C4-2B (cell line): Measurements from ENCODE around the gene MED28.
"Not testable (repeated sequence)": the region's sequence is repeated elsewhere in the genome, so short reads cannot be mapped to it uniquely, and the experiment has no call there.

Source experiments
- H3K27ac ChIP-seq: fragments of 450-650 bp; 2 replicates; pipeline ENCODE4 v1.5.1; 2017
- CTCF ChIP-seq: fragments of 450-650 bp; conservative IDR thresholded peaks from 2 replicates; pipeline ENCODE4 v1.5.1; 2017; ENCODE audit warnings: mild to moderate bottlenecking
- ZFX ChIP-seq: fragments of 450-650 bp; IDR thresholded peaks from 2 replicates; pipeline ENCODE4 v1.6.1; 2017

Gene MED28

GRCh38 chr4:17657090-17657489, 42.6 kb downstream of the MED28 start:
- no peak overlapping the region for H3K27ac ChIP-seq
- TF ChIP-seq ZFX: no peak
- no peak for TF ChIP-seq CTCF

GRCh38 chr4:17657849-17658248, 43.4 kb downstream of the MED28 start:
- no peak for TF ChIP-seq ZFX
- TF ChIP-seq CTCF: no peak

GRCh38 chr4:17659196-17659595, 44.8 kb downstream of the MED28 start:
- H3K27ac ChIP-seq: not testable (repeated sequence)

More at GRCh38 chr4:17657849-17658248, 43.4 kb downstream of the MED28 start:
- H3K27ac ChIP-seq: no peak overlapping the region

GRCh38 chr4:17662694-17663093, 48.3 kb downstream of the MED28 start:
- no peak overlapping the region for H3K27ac ChIP-seq
- TF ChIP-seq ZFX (no peak), CTCF (no peak)

GRCh38 chr4:17664755-17665154, 50.3 kb downstream of the MED28 start:
- TF ChIP-seq CTCF: no peak
- no peak for TF ChIP-seq ZFX
- no peak overlapping the region for H3K27ac ChIP-seq

GRCh38 chr4:17665346-17665745, 50.9 kb downstream of the MED28 start:
- H3K27ac ChIP-seq: no peak overlapping the region
- no peak for TF ChIP-seq CTCF
- TF ChIP-seq ZFX: no peak

- TF ChIP-seq CTCF: no peak
- no peak for TF ChIP-seq ZFX
- H3K27ac ChIP-seq: no peak overlapping the region
Observed at GRCh38 chr4:17665852-17666251, 51.4 kb downstream of the MED28 start.

- no peak for TF ChIP-seq CTCF
- no peak for TF ChIP-seq ZFX
- H3K27ac ChIP-seq: no peak overlapping the region
Observed at GRCh38 chr4:17667253-17667652, 52.8 kb downstream of the MED28 start.
